Gastrocnemius medialis (tissue), 4 donors: Measurements from ENCODE around the gene CHCHD6. TPM values are rescaled to one million over a fixed set of nuclear protein-coding genes. Genes with fewer than 3 reads are reported as not detected.

Experiments
- ATAC-seq, 2 donors: fragments of 150-250 bp; one replicate each; pipeline ENCODE4 v1.9.1; 2016
- DNase-seq, 2 donors: peaks; one replicate each; pipeline ENCODE4 v3.0.0-alpha.2; 2019
- H3K27ac ChIP-seq, 4 donors: fragments of 200-600 bp; sonication (generic); 1 replicate in 1 of 4; 2 replicates in 3 of 4; pipeline ENCODE4 v1.5.1; 2016 to 2018; ENCODE audit warnings: mild to moderate bottlenecking in 2 of 4, moderate library complexity in 1 of 4
- H3K27me3 ChIP-seq, 3 donors: fragments of 200-600 bp; sonication (generic) in 2 of 3; 1 replicate in 1 of 3; 2 replicates in 2 of 3; pipeline versions ENCODE4 v1.5.1 to v1.6.0; 2016 to 2019; ENCODE audit warnings: mild to moderate bottlenecking in 1 of 3, moderate library complexity in 1 of 3
- H3K36me3 ChIP-seq, 2 donors: fragments of 200-600 bp; sonication (generic) in 1 of 2; one replicate each; pipeline ENCODE4 v1.5.1; 2017 to 2018
- H3K4me1 ChIP-seq, 2 donors: fragments of 200-600 bp; sonication (generic) in 1 of 2; one replicate each; pipeline ENCODE4 v1.5.1; 2016 to 2017; ENCODE audit warnings: mild to moderate bottlenecking in 2 of 2
- H3K4me3 ChIP-seq, 4 donors: fragments of 200-600 bp; sonication (generic) in 3 of 4; 1 replicate in 1 of 4; 2 replicates in 3 of 4; pipeline ENCODE4 v1.5.1; 2016 to 2019; ENCODE audit warnings: mild to moderate bottlenecking in 2 of 4
- H3K9me3 ChIP-seq, 3 donors: fragments of 200-600 bp; sonication (generic) in 2 of 3; 1 replicate in 1 of 3; 2 replicates in 2 of 3; pipeline ENCODE4 v1.5.1; 2016 to 2019
- CTCF ChIP-seq, 5 experiments: fragments of 450-650 bp in 3 of 5; fragments of 200-600 bp in 2 of 5; sonication (generic) in 2 of 5; IDR thresholded peaks in 4 of 5; conservative IDR thresholded peaks in 1 of 5; 1 replicate in 4 of 5; 2 replicates in 1 of 5; pipeline ENCODE4 v1.5.1; 2016 to 2019; ENCODE audit warnings: antibody characterized with exemption in 5 of 5, mild to moderate bottlenecking in 3 of 5, moderate library complexity in 3 of 5
- POLR2A ChIP-seq, 2 donors: fragments of 450-650 bp; IDR thresholded peaks; one replicate each; pipeline ENCODE4 v1.6.1; 2017; ENCODE audit warnings: antibody characterized with exemption in 2 of 2, mild to moderate bottlenecking in 2 of 2, moderate library complexity in 2 of 2
- in situ Hi-C, 4 donors: fragments of 200-750 bp; cut with MboI; loops; one replicate each; pipeline versions ENCODE4 v1.15.0 to v1.8.0; 2017; ENCODE audit warnings: low sequenced_read_pairs in 4 of 4
- intact Hi-C: fragments of 100-400 bp; cut with DNase I; formaldehyde crosslinking; loops from one replicate; pipeline ENCODE4 v1.15.1; 2023; ENCODE audit warnings: low total_unique reads
- total RNA-seq, 4 donors: library from RNA; depleted of rRNA; stranded (reverse); fragments of >200 nt; gene quantifications; one replicate each; pipeline versions ENCODE4 v1.1.0 to v1.2.3, GENCODE V29; 2016

Gene CHCHD6
- total RNA-seq, 4 donors from 2014 or later = 2.7 to 4.2 (median 3.4) TPM

GRCh38 chr3:126684218-126684751 lies 19.8 kb upstream of the CHCHD6 start:
- H3K4me3 ChIP-seq = no peak overlapping the region
- intact Hi-C loops (no loop called here), in situ Hi-C loops (loop anchor here in 2 of 4 donors (10.0 kb wide), 2 partner anchors 771 to 861 kb away; no protein-coding TSS in a partner anchor)
- no peaks in the 10 kb centered on the region for H3K27me3 ChIP-seq
- no peak overlapping the region for H3K27ac ChIP-seq
- TF ChIP-seq POLR2A (IDR thresholded peaks at IDR 0.05) (no peak), CTCF (IDR thresholded peaks at IDR 0.05 in 4 of 5, conservative IDR thresholded peaks at IDR 0.05 in 1 of 5) (no peak)
- no peaks in the 10 kb centered on the region for H3K4me1 ChIP-seq
- no peaks in the 10 kb centered on the region for H3K9me3 ChIP-seq
- DNase-seq = no peak
- ATAC-seq = no peak
- no peaks in the 10 kb centered on the region for H3K36me3 ChIP-seq

- Histone ChIP-seq H3K27ac (no peak overlapping the region), H3K36me3 (no peaks in the 10 kb centered on the region), H3K9me3 (no peaks in the 10 kb centered on the region), H3K4me1 (no peaks in the 10 kb centered on the region), H3K27me3 (no peaks in the 10 kb centered on the region), H3K4me3 (no peak overlapping the region)
- in situ Hi-C loops = loop anchor here in 2 of 4 donors (10.0 kb wide), 2 partner anchors 770 to 860 kb away; no protein-coding TSS in a partner anchor
- intact Hi-C loops = no loop called here
- no peak for DNase-seq
- no peak for ATAC-seq
- TF ChIP-seq CTCF (IDR thresholded peaks at IDR 0.05 in 4 of 5, conservative IDR thresholded peaks at IDR 0.05 in 1 of 5) = no peak
Measured at GRCh38 chr3:126685021-126685420, 19.0 kb upstream of the CHCHD6 start.

GRCh38 chr3:126685493-126685892 lies 18.5 kb upstream of the CHCHD6 start:
- H3K4me3 ChIP-seq = no peak overlapping the region
- TF ChIP-seq POLR2A (IDR thresholded peaks at IDR 0.05) = no peak
- no peak for TF ChIP-seq CTCF (IDR thresholded peaks at IDR 0.05 in 4 of 5, conservative IDR thresholded peaks at IDR 0.05 in 1 of 5)
- intact Hi-C loops = no loop called here
- no peak overlapping the region for H3K27ac ChIP-seq
- no peak for DNase-seq
- in situ Hi-C loops = loop anchor here in 2 of 4 donors (10.0 kb wide), 2 partner anchors 769 to 859 kb away; no protein-coding TSS in a partner anchor
- H3K27me3 ChIP-seq = no peaks in the 10 kb centered on the region
- ATAC-seq = no peak
- no peaks in the 10 kb centered on the region for H3K4me1 ChIP-seq
- no peaks in the 10 kb centered on the region for H3K36me3 ChIP-seq
- H3K9me3 ChIP-seq = no peaks in the 10 kb centered on the region

- ATAC-seq (no peak), DNase-seq (no peak)
- in situ Hi-C loops (no loop called here), intact Hi-C loops (no loop called here)
- H3K4me3 ChIP-seq = no peak overlapping the region
- H3K9me3 ChIP-seq = no peaks in the 10 kb centered on the region
- no peak for TF ChIP-seq POLR2A (IDR thresholded peaks at IDR 0.05)
- H3K27ac ChIP-seq = no peak overlapping the region
- peaks cover 7 to 25% (median 24%) of the 10 kb centered on the region in 3 donors for H3K27me3 ChIP-seq
- no peaks in the 10 kb centered on the region for H3K4me1 ChIP-seq
- H3K36me3 ChIP-seq = no peaks in the 10 kb centered on the region
Measured at GRCh38 chr3:126691765-126692164, 12.3 kb upstream of the CHCHD6 start.

GRCh38 chr3:126692858-126693257 lies 11.2 kb upstream of the CHCHD6 start:
- ATAC-seq (no peak), DNase-seq (no peak)
- no peak overlapping the region for H3K4me3 ChIP-seq
- H3K4me1 ChIP-seq = no peaks in the 10 kb centered on the region
- no peak for TF ChIP-seq POLR2A (IDR thresholded peaks at IDR 0.05)
- no peak for TF ChIP-seq CTCF (IDR thresholded peaks at IDR 0.05 in 4 of 5, conservative IDR thresholded peaks at IDR 0.05 in 1 of 5)
- intact Hi-C loops (no loop called here), in situ Hi-C loops (no loop called here)
- H3K36me3 ChIP-seq = no peaks in the 10 kb centered on the region
- H3K27ac ChIP-seq = no peak overlapping the region
- peaks cover 9 to 25% (median 25%) of the 10 kb centered on the region in 3 donors for H3K27me3 ChIP-seq
- H3K9me3 ChIP-seq = no peaks in the 10 kb centered on the region
